BLaER1 (cell line): ENCODE results near the gene SFXN3.

Experiments
- H3K27ac ChIP-seq: shearing (Covaris generic); formaldehyde crosslinking; 2 replicates; pipeline ENCODE4 v1.8.1; 2022
- H3K27me3 ChIP-seq: shearing (Covaris generic); formaldehyde crosslinking; 2 replicates; pipeline ENCODE4 v1.8.1; 2022
- H3K36me3 ChIP-seq: shearing (Covaris generic); formaldehyde crosslinking; 2 replicates; pipeline ENCODE4 v1.8.1; 2022
- H3K4me1 ChIP-seq: shearing (Covaris generic); formaldehyde crosslinking; 2 replicates; pipeline ENCODE4 v1.8.1; 2022
- H3K4me2 ChIP-seq: shearing (Covaris generic); formaldehyde crosslinking; 2 replicates; pipeline ENCODE4 v1.8.1; 2022
- H3K4me3 ChIP-seq: shearing (Covaris generic); formaldehyde crosslinking; 2 replicates; pipeline ENCODE4 v1.8.1; 2022
- H3K9ac ChIP-seq: shearing (Covaris generic); formaldehyde crosslinking; 2 replicates; pipeline ENCODE4 v1.8.1; 2022
- H3K9me3 ChIP-seq: shearing (Covaris generic); formaldehyde crosslinking; 2 replicates; pipeline ENCODE4 v1.8.1; 2022
- H4K20me1 ChIP-seq: shearing (Covaris generic); formaldehyde crosslinking; 2 replicates; pipeline ENCODE4 v1.8.1; 2022
- Cebpa-rat ChIP-seq: shearing (Covaris generic); IDR thresholded peaks from 2 replicates; pipeline ENCODE4 v1.8.1; 2022

Gene SFXN3

DNA sequence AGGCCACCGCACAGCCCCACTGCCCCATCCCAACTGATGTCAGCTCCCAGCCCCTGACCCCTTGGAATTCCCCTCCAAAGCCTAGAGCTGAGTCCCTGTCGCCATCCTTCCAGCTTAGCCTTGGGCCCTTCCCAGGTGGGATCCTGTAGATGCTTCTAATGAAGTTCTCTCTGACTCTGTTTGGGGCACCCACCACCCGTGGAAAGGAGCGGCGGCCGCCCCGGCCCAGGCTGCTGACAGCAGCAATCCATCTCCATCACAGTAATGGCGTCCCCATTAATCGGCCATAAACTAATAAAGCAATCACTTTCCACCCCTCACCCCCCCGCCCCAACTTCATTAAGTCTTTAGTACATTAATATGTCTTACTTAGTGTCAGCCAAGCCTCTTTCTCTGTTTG lies 56.3 kb downstream of the SFXN3 start:
- no peaks in the 10 kb centered on the region for H3K9me3 ChIP-seq
- H3K4me3 ChIP-seq = no peak overlapping the region
- no peak for TF ChIP-seq Cebpa-rat
- H3K4me2 ChIP-seq = no peak overlapping the region
- H4K20me1 ChIP-seq = peaks cover 10% of the 10 kb centered on the region; the same call in 1 of the 2 replicates
- no peaks in the 10 kb centered on the region for H3K36me3 ChIP-seq
- no peak overlapping the region for H3K9ac ChIP-seq
- no peaks in the 10 kb centered on the region for H3K4me1 ChIP-seq
- peaks cover 56% of the 10 kb centered on the region for H3K27me3 ChIP-seq
- H3K27ac ChIP-seq = no peak overlapping the region

DNA sequence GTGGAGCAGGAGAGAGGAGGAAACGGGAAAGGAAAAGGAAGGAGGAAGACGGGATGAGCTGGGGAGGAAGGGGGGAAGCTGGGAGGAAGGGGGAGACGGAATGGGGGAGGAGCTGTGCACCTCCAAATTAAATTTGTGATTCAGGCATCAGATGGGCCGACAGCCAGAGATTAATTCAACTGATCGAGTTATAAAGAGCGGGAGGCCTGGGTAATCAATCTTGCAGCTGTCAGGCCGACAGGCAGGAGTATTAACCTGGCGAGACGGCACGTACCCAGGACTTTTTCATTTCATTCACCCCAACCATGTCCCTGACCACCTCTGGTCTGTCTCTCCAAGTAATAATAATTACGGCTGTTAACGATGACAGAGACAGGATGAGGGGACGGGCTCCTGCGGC lies 56.9 kb downstream of the SFXN3 start:
- H3K9ac ChIP-seq = no peak overlapping the region
- H3K27me3 ChIP-seq = peaks cover 57% of the 10 kb centered on the region
- no peak overlapping the region for H3K4me2 ChIP-seq
- no peak overlapping the region for H3K4me3 ChIP-seq
- no peaks in the 10 kb centered on the region for H3K36me3 ChIP-seq
- peaks cover 10% of the 10 kb centered on the region; the same call in 1 of the 2 replicates for H4K20me1 ChIP-seq
- H3K4me1 ChIP-seq = no peaks in the 10 kb centered on the region
- no peak overlapping the region for H3K27ac ChIP-seq
- no peak for TF ChIP-seq Cebpa-rat
- H3K9me3 ChIP-seq = no peaks in the 10 kb centered on the region

DNA sequence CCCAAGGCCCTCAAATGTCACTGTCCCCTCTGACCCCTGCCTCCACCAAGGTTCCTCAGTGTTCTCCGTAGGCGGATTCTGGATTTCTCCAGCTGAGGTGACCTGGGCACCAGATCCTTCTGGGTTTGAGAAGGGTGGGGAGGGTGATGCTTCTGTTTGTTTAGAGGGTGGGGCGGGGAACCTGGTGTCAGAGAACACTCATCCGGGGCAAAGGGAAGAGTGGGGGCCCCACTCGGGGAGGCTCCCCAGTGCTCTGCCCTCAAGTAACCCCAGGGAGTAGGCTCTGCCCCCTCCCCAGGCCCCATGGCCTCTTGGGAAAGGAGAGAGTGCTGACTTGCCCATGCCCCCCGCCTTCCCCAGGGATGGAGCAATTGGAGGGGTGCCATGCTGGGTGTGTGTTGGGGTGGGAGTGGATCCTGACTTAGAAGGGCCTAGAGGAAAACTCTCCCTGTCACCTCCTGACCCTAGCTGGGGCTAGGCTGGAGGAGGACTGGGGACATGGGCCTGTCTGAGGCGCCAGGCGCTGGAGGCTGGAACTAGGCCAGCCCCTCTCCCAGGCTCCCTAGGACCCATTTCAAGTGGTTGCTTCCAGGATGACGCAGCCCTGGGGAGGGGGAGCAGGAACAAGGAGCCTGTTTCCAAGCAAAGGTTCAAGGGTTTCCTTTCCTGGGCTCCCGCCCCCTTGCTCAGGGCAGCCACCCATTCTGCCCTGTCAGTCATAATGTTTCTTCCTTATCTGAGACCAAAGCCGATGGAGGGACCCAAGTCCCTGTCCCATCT lies 58.7 kb downstream of the SFXN3 start:
- H3K36me3 ChIP-seq = no peaks in the 10 kb centered on the region
- H3K9me3 ChIP-seq = no peaks in the 10 kb centered on the region
- H3K4me2 ChIP-seq = no peak overlapping the region
- TF ChIP-seq Cebpa-rat = no peak
- H4K20me1 ChIP-seq = peaks cover 6% of the 10 kb centered on the region; the same call in 1 of the 2 replicates
- H3K4me3 ChIP-seq = no peak overlapping the region
- no peak overlapping the region for H3K27ac ChIP-seq
- H3K27me3 ChIP-seq = peaks cover 55% of the 10 kb centered on the region
- H3K9ac ChIP-seq = no peak overlapping the region
- no peaks in the 10 kb centered on the region for H3K4me1 ChIP-seq

DNA sequence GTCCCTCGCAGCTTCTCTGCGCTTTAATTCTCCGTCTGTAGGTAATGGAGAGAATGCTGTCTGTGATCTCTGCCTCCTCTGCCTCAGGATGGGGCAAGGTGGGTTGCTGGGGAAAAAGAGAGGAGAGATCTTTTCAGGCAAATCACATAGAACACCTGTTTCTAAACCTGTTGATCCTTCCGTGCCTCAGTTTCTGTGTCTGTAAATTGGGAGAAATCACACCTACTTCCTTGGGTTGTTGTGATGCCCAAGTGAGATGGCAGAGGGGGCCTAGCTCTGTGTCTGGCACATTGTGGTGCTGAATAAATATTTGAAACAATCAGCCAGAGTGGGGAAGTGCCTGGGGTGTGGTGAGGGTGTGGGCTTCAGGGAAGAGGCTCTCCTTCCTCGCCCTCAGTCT lies 59.6 kb downstream of the SFXN3 start:
- peaks cover 54% of the 10 kb centered on the region for H3K27me3 ChIP-seq
- no peaks in the 10 kb centered on the region; the same call in 1 of the 2 replicates for H4K20me1 ChIP-seq
- TF ChIP-seq Cebpa-rat = no peak
- no peaks in the 10 kb centered on the region for H3K36me3 ChIP-seq
- no peaks in the 10 kb centered on the region; the same call in 1 of the 2 replicates for H3K4me1 ChIP-seq
- H3K4me2 ChIP-seq = no peak overlapping the region
- no peaks in the 10 kb centered on the region for H3K9me3 ChIP-seq
- H3K4me3 ChIP-seq = no peak overlapping the region
- no peak overlapping the region for H3K9ac ChIP-seq
- no peak overlapping the region for H3K27ac ChIP-seq
